ENCODE measurements around the gene NME4.

- TF ChIP-seq CTCF (IDR thresholded peaks at IDR 0.05): no peak
- no peak for TF ChIP-seq ESRRA (IDR thresholded peaks at IDR 0.05; ENCODE audit: borderline replicate concordance, low read length)
- TF ChIP-seq HDAC2 (IDR thresholded peaks at IDR 0.05): no peak
- no peak for TF ChIP-seq SREBF2 (IDR thresholded peaks at IDR 0.05)
- TF ChIP-seq KDM1A (IDR thresholded peaks at IDR 0.05; ENCODE audit: low read depth): no peak
- TF ChIP-seq NR3C1 (IDR thresholded peaks at IDR 0.05): no peak
- TF ChIP-seq RFX5 (IDR thresholded peaks at IDR 0.05): no peak
- TF ChIP-seq POLR2A (IDR thresholded peaks at IDR 0.05; ENCODE audit: low read length): no peak
- no peak for TF ChIP-seq FOSL2 (IDR thresholded peaks at IDR 0.05)
- TF ChIP-seq FOSL2 (CRISPR knock-in tag; IDR thresholded peaks at IDR 0.05): no peak
- TF ChIP-seq MAX (IDR thresholded peaks at IDR 0.05): no peak
- TF ChIP-seq RAD21 (conservative IDR thresholded peaks at IDR 0.05 in 1 of 2, IDR thresholded peaks at IDR 0.05 in 1 of 2): no peak
- TF ChIP-seq ELK1 (IDR thresholded peaks at IDR 0.05; ENCODE audit: low read depth, low read length): no peak
- TF ChIP-seq EP300 (IDR thresholded peaks at IDR 0.05): no peak
- no peak for TF ChIP-seq BHLHE40 (IDR thresholded peaks at IDR 0.05; ENCODE audit: low read depth, low read length)
Measured at GRCh38 chr16:404971-405486, 8.0 kb downstream of the NME4 start.
